GM18951 (cell line): ENCODE results near the gene OR13J1.

Experiments
- POLR2A ChIP-seq: IDR thresholded peaks from 4 replicates; pipeline ENCODE4 v1.6.1; 2011; ENCODE audit warnings: mild to moderate bottlenecking; ENCODE audit not compliant: insufficient read length, insufficient read depth; ENCODE audit errors: extremely low read depth
- in situ Hi-C: fragments of 300-500 bp; cut with MboI; formaldehyde crosslinking; loops from one replicate; pipeline ENCODE4 v1.12.0; 2022; ENCODE audit warnings: low sequenced_read_pairs, mixed read lengths, inconsistent platforms; ENCODE audit not compliant: unreplicated experiment

Gene OR13J1

DNA sequence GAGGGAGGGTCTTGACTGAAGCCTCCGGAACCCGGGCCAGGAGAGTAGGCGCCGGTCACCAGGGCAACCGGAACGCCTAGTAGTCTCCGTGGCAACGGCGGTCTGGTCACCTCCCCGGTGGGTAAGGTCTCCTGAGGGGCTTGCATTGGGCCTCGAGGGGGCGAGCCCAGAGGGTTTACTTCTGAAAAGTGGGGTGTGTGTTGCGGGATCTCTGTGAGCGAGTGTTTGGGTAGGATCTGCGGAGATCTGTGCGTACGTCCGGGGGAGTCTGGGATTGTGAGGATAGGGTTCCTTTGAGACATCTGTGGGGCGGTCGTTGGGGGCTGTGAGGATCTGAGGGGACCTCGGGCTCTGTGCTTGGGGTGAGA lies 41.5 kb downstream of the OR13J1 start, which contains the start of gene FAM221B:
FAM221B (minus strand) TSS at position 17 of the 368 bp plus-strand sequence. CDS start 2,571 bp downstream, outside the sequence.
- TF ChIP-seq POLR2A: no peak
- in situ Hi-C loops: no loop called here

DNA sequence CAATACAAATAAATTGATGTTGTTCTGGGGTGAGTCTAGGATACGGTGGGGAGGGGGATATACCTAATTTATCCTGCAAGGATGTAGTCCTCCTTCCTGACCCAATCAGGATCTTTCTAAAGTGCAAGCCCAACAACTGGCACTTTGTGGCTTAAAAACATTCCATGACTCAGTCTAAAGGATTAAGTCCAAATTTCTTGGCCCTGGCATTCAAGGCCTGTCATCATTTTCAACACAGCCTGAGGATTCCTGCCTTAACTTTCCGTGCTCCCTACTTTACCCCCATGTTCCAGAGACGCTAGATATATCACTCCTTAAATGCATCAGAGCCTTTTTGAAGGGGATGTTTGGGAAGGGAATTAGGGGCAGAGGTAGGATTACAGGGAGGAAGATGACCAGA lies 42.7 kb downstream of the OR13J1 start:
- in situ Hi-C loops: no loop called here
- no peak for TF ChIP-seq POLR2A

DNA sequence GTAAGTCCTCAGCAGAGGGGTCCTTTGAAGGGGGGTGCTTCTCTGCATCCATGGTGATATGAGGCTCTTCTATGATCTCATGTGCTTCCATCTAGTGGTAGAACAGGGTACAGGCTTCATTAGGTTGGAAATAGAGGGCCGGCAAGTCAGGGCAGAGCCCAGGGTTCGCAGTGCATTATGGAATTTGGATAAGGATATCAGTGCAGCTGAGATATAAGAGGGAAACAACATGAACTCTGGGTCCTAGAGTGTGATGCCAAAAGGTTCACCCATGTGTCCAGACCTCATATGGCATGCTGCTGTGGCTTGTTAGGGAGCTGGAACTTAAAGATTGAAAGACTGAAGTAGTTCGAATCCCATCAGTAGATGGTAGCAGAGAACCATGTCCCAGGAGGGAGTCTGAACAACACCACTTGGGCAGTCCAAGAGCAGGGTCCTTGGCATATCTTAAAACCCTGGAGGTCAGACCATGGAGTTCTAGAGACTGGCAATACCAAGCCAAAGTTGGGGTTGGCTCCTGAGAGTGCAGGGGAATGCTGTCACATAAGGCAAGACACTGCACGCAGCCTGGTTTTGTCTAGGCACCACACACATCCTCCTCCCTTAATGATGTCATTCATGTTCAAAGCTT lies 44.0 kb downstream of the OR13J1 start:
- in situ Hi-C loops: no loop called here
- TF ChIP-seq POLR2A: no peak

DNA sequence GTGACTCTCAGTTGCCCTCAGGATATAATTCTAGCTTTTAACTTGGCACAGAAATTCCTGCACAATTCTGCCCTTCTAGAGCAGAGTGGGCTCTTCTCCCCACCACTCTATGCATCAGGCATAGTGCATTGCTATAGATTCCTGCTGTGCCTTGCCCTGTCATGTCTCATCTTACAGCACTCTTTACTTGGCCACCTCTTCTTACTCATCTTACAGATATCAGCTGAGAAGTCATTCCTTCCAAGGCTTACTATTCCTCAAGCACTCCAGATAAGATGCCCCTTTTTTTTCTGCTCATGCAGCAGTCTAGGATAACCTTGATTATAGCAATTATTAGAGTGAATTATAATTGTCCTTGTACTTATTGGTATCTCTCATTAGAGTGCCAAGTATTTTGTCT lies 47.3 kb downstream of the OR13J1 start:
- no peak for TF ChIP-seq POLR2A
- in situ Hi-C loops: no loop called here

DNA sequence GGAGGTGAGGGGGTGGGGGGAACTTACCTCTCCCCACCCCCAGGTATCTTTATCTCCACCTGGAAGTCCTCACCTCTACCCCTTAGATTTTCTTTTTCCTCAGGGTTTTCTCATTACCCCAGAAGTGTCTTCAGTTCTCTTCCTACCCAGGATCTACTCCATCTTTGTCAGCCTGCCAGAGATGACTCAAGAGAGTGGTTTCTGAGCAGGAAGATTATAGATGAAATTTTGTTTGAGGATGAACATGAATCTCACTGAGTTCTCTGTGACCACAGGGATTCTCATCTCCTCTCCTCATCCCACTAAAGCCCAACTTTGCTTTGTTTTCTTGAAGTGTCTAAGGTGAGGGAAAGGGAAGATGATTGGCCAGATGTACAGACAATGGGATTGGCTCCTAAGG lies 50.1 kb downstream of the OR13J1 start:
- in situ Hi-C loops: no loop called here
- TF ChIP-seq POLR2A: no peak
